K562 (cell line): ENCODE measurements around the gene F13B.

ENCODE experiments used
- AFF4 ChIP-seq: sonication (generic); formaldehyde crosslinking; IDR thresholded peaks from 2 replicates; pipeline ENCODE4 v1.8.0; 2023; ENCODE audit warnings: mild to moderate bottlenecking, missing genetic modification reagents
- CHD1 ChIP-seq: fragments of 200-600 bp; sonication (generic); IDR thresholded peaks from one replicate; pipeline ENCODE4 v1.6.1; 2012; ENCODE audit warnings: mild to moderate bottlenecking, moderate library complexity, low read length, inconsistent platforms
- CTCF ChIP-seq, 3 experiments: IDR thresholded peaks in 2 of 3; conservative IDR thresholded peaks in 1 of 3; 2 replicates each; pipeline ENCODE4 v1.5.1; 2011 to 2012; ENCODE audit warnings: low read length in 3 of 3, mild to moderate bottlenecking in 3 of 3, control low read depth in 2 of 3, improper control_type of control experiment in 1 of 3, inconsistent platforms in 1 of 3, low read depth in 1 of 3, mixed read lengths in 1 of 3, moderate library complexity in 1 of 3; ENCODE audit not compliant: insufficient read depth in 2 of 3
- CUX1 ChIP-seq: fragments of 200-800 bp; sonication (Bioruptor generic); IDR thresholded peaks from 2 replicates; pipeline ENCODE4 v1.6.1; 2016; ENCODE audit warnings: missing genetic modification characterization, missing compliant biosample characterization
- UBTF ChIP-seq, 2 experiments: IDR thresholded peaks; 2 replicates each; pipeline ENCODE4 v1.6.1; 2012; ENCODE audit warnings: improper control_type of control experiment in 2 of 2, low read depth in 2 of 2, low read length in 2 of 2, borderline replicate concordance in 1 of 2
- ZBTB26 ChIP-seq: fragments of 450-650 bp; formaldehyde crosslinking; IDR thresholded peaks from 2 replicates; pipeline ENCODE4 v1.4.0; 2022; ENCODE audit warnings: missing genetic modification characterization

- TF ChIP-seq ZBTB26 (CRISPR knock-in tag) (no peak), CUX1 (CRISPR knock-in tag) (no peak), CTCF (IDR thresholded peaks at IDR 0.05 in 2 of 3, conservative IDR thresholded peaks at IDR 0.05 in 1 of 3; ENCODE audit: insufficient read depth in 2 of 3, low read depth in 1 of 3, low read length in 3 of 3) (no peak), CHD1 (no peak), AFF4 (CRISPR knock-in tag) (no peak), UBTF (IDR thresholded peaks at IDR 0.05; ENCODE audit: borderline replicate concordance in 1 of 2, low read depth in 2 of 2, low read length in 2 of 2) (no peak)
Observed at GRCh38 chr1:197073978-197074377, 6.9 kb upstream of the F13B start.
